HFFc6 (cell line): Measurements from ENCODE around the gene AXIN1. TPM values are rescaled to one million over a fixed set of nuclear protein-coding genes. Genes with fewer than 3 reads are reported as not detected.

ENCODE experiments used
- DNase-seq: peaks from one replicate; pipeline ENCODE4 v3.0.0-alpha.2; 2018
- H3K27ac Mint-ChIP-seq: 2 replicates; pipeline ENCODE4 v1.8.0; 2020; ENCODE audit warnings: mild to moderate bottlenecking, mixed read lengths
- H3K27me3 Mint-ChIP-seq: 2 replicates; pipeline ENCODE4 v1.8.0; 2021; ENCODE audit warnings: mild to moderate bottlenecking, moderate library complexity, mixed read lengths; ENCODE audit not compliant: insufficient read depth
- H3K36me3 Mint-ChIP-seq: 2 replicates; pipeline ENCODE4 v1.8.0; 2021; ENCODE audit warnings: low read depth, mixed read lengths
- H3K4me1 Mint-ChIP-seq: 2 replicates; pipeline ENCODE4 v1.8.0; 2020; ENCODE audit warnings: low read depth, mixed read lengths
- H3K4me3 Mint-ChIP-seq: 2 replicates; pipeline ENCODE4 v1.8.0; 2020; ENCODE audit warnings: mild to moderate bottlenecking, moderate library complexity, mixed read lengths
- H3K9me3 Mint-ChIP-seq: 2 replicates; pipeline ENCODE4 v1.8.0; 2020; ENCODE audit warnings: mild to moderate bottlenecking, mixed read lengths
- total RNA-seq, 6 experiments: library from RNA; stranded (reverse); fragmentation: NEBNext Ultra II Directional; extraction: Animal tissue kit (Norgen Biotek cat#: 25700); gene quantifications; 2 replicates in 1 of 6; 3 replicates in 5 of 6; pipeline ENCODE4 v1.2.3, GENCODE V29; 2021
- TF ChIP-seq, protein P1 (sequence below): fragments of 200-600 bp; sonication (generic); IDR thresholded peaks from 2 replicates; pipeline ENCODE4 v1.5.0; 2021; ENCODE audit warnings: antibody characterized with exemption, mild to moderate bottlenecking

AXIN1 gene
- total RNA-seq, 6 experiments from 2014 or later: 13.6 to 16.7 (median 14.7) TPM

GRCh38 chr16:284204-285120 lies 68.1 kb downstream of the AXIN1 start:
- Mint-ChIP-seq H3K9me3 (no peaks in the 10 kb centered on the region), H3K4me1 (no peaks in the 10 kb centered on the region), H3K27me3 (peaks cover 2% of the 10 kb centered on the region), H3K36me3 (peaks cover 10% of the 10 kb centered on the region), H3K27ac (no peak overlapping the region), H3K4me3 (no peak overlapping the region)
- TF ChIP-seq, protein P1, sequence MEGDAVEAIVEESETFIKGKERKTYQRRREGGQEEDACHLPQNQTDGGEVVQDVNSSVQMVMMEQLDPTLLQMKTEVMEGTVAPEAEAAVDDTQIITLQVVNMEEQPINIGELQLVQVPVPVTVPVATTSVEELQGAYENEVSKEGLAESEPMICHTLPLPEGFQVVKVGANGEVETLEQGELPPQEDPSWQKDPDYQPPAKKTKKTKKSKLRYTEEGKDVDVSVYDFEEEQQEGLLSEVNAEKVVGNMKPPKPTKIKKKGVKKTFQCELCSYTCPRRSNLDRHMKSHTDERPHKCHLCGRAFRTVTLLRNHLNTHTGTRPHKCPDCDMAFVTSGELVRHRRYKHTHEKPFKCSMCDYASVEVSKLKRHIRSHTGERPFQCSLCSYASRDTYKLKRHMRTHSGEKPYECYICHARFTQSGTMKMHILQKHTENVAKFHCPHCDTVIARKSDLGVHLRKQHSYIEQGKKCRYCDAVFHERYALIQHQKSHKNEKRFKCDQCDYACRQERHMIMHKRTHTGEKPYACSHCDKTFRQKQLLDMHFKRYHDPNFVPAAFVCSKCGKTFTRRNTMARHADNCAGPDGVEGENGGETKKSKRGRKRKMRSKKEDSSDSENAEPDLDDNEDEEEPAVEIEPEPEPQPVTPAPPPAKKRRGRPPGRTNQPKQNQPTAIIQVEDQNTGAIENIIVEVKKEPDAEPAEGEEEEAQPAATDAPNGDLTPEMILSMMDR: no peak
- DNase-seq: no peak

- peaks cover 2% of the 10 kb centered on the region for H3K27me3 Mint-ChIP-seq
These were observed 69.3 kb downstream of the AXIN1 start, which contains the start of gene PDIA2 for GRCh38 chr16:283033-283805. PDIA2 (plus strand) TSS chr16:283164; CDS start chr16:283170, 6 bp downstream.

GRCh38 chr16:282491-282890 lies 70.0 kb downstream of the AXIN1 start:
- peaks cover 5% of the 10 kb centered on the region for H3K27me3 Mint-ChIP-seq
- TF ChIP-seq, protein P1: no peak
- no peaks in the 10 kb centered on the region for H3K4me1 Mint-ChIP-seq
- no peak for DNase-seq
- no peak overlapping the region for H3K27ac Mint-ChIP-seq
- no peaks in the 10 kb centered on the region for H3K9me3 Mint-ChIP-seq
- H3K36me3 Mint-ChIP-seq: peaks cover 5% of the 10 kb centered on the region; the same call in 1 of the 2 replicates
- H3K4me3 Mint-ChIP-seq: no peak overlapping the region

More at GRCh38 chr16:283033-283805, 69.3 kb downstream of the AXIN1 start, which contains the start of gene PDIA2:
- Mint-ChIP-seq H3K4me1 (no peaks in the 10 kb centered on the region), H3K9me3 (no peaks in the 10 kb centered on the region), H3K36me3 (peaks cover 10% of the 10 kb centered on the region), H3K27ac (no peak within 1 kb of the TSS), H3K4me3 (no peak within 1 kb of the TSS)
- TF ChIP-seq, protein P1: no peak
- no peak for DNase-seq

GRCh38 chr16:281660-282255 lies 70.8 kb downstream of the AXIN1 start:
- H3K36me3 Mint-ChIP-seq: peaks cover 5% of the 10 kb centered on the region; the same call in 1 of the 2 replicates
- no peaks in the 10 kb centered on the region for H3K9me3 Mint-ChIP-seq
- H3K27me3 Mint-ChIP-seq: peaks cover 5% of the 10 kb centered on the region; the same call in 1 of the 2 replicates
- TF ChIP-seq, protein P1: no peak
- no peaks in the 10 kb centered on the region for H3K4me1 Mint-ChIP-seq
- DNase-seq: no peak
- no peak overlapping the region for H3K27ac Mint-ChIP-seq
- no peak overlapping the region for H3K4me3 Mint-ChIP-seq

GRCh38 chr16:280991-281659 lies 71.4 kb downstream of the AXIN1 start:
- Mint-ChIP-seq H3K27me3 (peaks cover 7% of the 10 kb centered on the region), H3K4me3 (no peak overlapping the region), H3K4me1 (no peaks in the 10 kb centered on the region), H3K9me3 (no peaks in the 10 kb centered on the region), H3K27ac (no peak overlapping the region), H3K36me3 (no peaks in the 10 kb centered on the region)
- DNase-seq: no peak
- TF ChIP-seq, protein P1: no peak
